K562 (cell line): ENCODE data around the gene TAS1R3. TPM values are rescaled to one million over a fixed set of nuclear protein-coding genes. Genes with fewer than 3 reads are reported as not detected.

Experiments
- DNMT1 ChIP-seq: fragments of 450-650 bp; IDR thresholded peaks from 2 replicates; pipeline ENCODE4 v1.6.1; 2016; ENCODE audit warnings: antibody characterized with exemption, mild to moderate bottlenecking
- IFI16 ChIP-seq: fragments of 250-450 bp; sonication (Bioruptor Pico); IDR thresholded peaks from 2 replicates; pipeline ENCODE4 v2.1.2; 2022; ENCODE audit warnings: mild to moderate bottlenecking, inconsistent platforms
- MYNN ChIP-seq, 2 experiments: sonication (generic); formaldehyde crosslinking in 1 of 2; IDR thresholded peaks; 2 replicates each; pipeline versions ENCODE4 v1.5.0 to v1.6.1; 2016 to 2020; ENCODE audit warnings: antibody characterized with exemption in 1 of 2, missing genetic modification reagents in 1 of 2
- PHB2 ChIP-seq: fragments of 450-650 bp; IDR thresholded peaks from 2 replicates; pipeline ENCODE4 v1.6.1; 2017; ENCODE audit warnings: low read depth
- RBM34 ChIP-seq: fragments of 200-400 bp; formaldehyde crosslinking; IDR thresholded peaks from 2 replicates; pipeline ENCODE4 v1.6.1; 2018; ENCODE audit warnings: low read length, borderline replicate concordance; ENCODE audit not compliant: insufficient read depth
- SIN3B ChIP-seq: fragments of 450-650 bp; IDR thresholded peaks from 2 replicates; pipeline ENCODE4 v1.6.1; 2017; ENCODE audit warnings: low read depth, mild to moderate bottlenecking, moderate library complexity
- TAF15 ChIP-seq: fragments of 200-400 bp; formaldehyde crosslinking; IDR thresholded peaks from 2 replicates; pipeline ENCODE4 v1.6.1; 2017; ENCODE audit warnings: mild to moderate bottlenecking, low read depth, low read length, moderate library complexity
- TCF7L2 ChIP-seq: fragments of 150-350 bp; IDR thresholded peaks from 2 replicates; pipeline ENCODE4 v1.6.1; 2016; ENCODE audit warnings: low read depth, mild to moderate bottlenecking, low read length, moderate library complexity
- YBX1 ChIP-seq: fragments of 450-650 bp; IDR thresholded peaks from 2 replicates; pipeline ENCODE4 v1.7.1; 2016; ENCODE audit warnings: mild to moderate bottlenecking
- ZKSCAN1 ChIP-seq: fragments of 150-350 bp; IDR thresholded peaks from 2 replicates; pipeline ENCODE4 v1.6.1; 2016; ENCODE audit warnings: low read depth, low read length
- ZNF124 ChIP-seq: sonication (generic); formaldehyde crosslinking; IDR thresholded peaks from 2 replicates; pipeline ENCODE4 v1.8.1; 2022; ENCODE audit warnings: missing genetic modification reagents
- polyA plus RNA-seq, 8 experiments: library from polyadenylated mRNA; depleted of rRNA in 4 of 8; stranded (reverse) in 5 of 8; unstranded in 3 of 8; fragments of >200 nt; fragmentation: Nextera tagmentation in 2 of 8; fragmentation: Illumina TruSeq in 1 of 8; extraction: Ambion mirVana in 2 of 8; extraction: Trizol in 1 of 8; gene quantifications; 2 replicates each; pipeline versions ENCODE4 v1.2.1 to v1.2.3, GENCODE V29; 2011 to 2014; ENCODE audit warnings: inconsistent platforms in 1 of 8, missing spikeins in 1 of 8
- total RNA-seq, 7 experiments: library from RNA; depleted of rRNA in 6 of 7; stranded (reverse); fragments of >200 nt in 6 of 7; fragmentation: Illumina TruSeq in 2 of 7; extraction: Trizol in 2 of 7; gene quantifications; 2 replicates each; pipeline versions ENCODE4 v1.2.1 to v1.2.3, GENCODE V29; 2011 to 2021; ENCODE audit warnings: low replicate concordance in 1 of 7
- TF ChIP-seq, protein P1 (sequence below): fragments of 200-600 bp; sonication (generic); IDR thresholded peaks from one replicate; pipeline ENCODE4 v1.6.1; 2012; ENCODE audit warnings: mild to moderate bottlenecking, low read depth, low read length, inconsistent platforms
- TF ChIP-seq, protein P2 (sequence below): fragments of 250-450 bp; sonication (Bioruptor Pico); IDR thresholded peaks from 2 replicates; pipeline ENCODE4 v1.8.0; 2021; ENCODE audit warnings: moderate library complexity, mild to moderate bottlenecking, inconsistent platforms
- TF ChIP-seq, protein P3 (sequence below): fragments of 250-450 bp; sonication (Bioruptor Pico); IDR thresholded peaks from 2 replicates; pipeline ENCODE4 v1.5.0; 2021; ENCODE audit warnings: mild to moderate bottlenecking, borderline replicate concordance

Gene TAS1R3
- total and polyA plus RNA-seq, 9 of the 15 experiments (the other 6 are each of a cell fraction or from before 2014, with no cell fraction given): 0.07 to 0.13 TPM; not detected in 7

DNA sequence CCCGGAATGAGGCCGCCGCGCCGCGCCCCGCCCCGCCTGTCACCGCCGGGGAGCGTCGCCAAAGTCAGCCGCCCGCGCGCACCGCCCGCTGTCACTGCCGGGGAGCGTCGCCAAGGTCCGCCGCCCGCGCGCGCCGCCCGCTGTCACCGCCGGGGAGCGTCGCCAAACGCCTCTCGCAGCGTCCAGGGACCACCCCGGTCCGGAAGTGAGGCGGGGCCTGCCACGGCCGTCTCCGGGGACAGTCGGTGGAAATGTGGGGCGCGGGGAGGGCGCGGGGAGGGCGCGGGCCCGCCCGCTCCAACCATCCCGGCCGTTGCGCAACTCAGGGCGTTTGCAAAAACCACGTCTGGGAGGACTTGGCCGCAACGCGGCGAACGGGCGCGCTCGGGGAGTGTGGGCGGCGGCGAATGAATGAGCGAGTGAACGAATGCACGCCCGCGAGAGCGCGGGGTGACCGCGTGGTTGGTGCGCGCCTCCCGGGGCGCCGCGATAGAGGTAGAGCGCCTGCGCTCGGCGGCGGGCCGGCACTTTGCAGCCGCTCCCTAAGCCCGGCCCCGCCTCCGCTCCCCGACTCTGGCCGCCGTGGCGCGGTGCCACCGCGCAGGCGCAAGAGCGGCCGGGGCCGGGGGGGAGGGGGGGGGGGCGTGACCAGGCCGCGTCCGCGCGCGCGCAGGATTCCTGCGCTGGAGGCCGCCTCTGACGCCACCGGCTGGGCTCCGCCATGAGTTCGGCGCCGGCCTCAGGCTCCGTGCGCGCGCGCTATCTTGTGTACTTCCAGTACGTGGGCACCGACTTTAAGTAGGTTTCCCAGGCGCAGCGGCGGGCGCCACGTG, 22.9 kb upstream of the TAS1R3 start, which contains the start of the genes ACAP3 and PUSL1 (continued):
- TF ChIP-seq, protein P1, sequence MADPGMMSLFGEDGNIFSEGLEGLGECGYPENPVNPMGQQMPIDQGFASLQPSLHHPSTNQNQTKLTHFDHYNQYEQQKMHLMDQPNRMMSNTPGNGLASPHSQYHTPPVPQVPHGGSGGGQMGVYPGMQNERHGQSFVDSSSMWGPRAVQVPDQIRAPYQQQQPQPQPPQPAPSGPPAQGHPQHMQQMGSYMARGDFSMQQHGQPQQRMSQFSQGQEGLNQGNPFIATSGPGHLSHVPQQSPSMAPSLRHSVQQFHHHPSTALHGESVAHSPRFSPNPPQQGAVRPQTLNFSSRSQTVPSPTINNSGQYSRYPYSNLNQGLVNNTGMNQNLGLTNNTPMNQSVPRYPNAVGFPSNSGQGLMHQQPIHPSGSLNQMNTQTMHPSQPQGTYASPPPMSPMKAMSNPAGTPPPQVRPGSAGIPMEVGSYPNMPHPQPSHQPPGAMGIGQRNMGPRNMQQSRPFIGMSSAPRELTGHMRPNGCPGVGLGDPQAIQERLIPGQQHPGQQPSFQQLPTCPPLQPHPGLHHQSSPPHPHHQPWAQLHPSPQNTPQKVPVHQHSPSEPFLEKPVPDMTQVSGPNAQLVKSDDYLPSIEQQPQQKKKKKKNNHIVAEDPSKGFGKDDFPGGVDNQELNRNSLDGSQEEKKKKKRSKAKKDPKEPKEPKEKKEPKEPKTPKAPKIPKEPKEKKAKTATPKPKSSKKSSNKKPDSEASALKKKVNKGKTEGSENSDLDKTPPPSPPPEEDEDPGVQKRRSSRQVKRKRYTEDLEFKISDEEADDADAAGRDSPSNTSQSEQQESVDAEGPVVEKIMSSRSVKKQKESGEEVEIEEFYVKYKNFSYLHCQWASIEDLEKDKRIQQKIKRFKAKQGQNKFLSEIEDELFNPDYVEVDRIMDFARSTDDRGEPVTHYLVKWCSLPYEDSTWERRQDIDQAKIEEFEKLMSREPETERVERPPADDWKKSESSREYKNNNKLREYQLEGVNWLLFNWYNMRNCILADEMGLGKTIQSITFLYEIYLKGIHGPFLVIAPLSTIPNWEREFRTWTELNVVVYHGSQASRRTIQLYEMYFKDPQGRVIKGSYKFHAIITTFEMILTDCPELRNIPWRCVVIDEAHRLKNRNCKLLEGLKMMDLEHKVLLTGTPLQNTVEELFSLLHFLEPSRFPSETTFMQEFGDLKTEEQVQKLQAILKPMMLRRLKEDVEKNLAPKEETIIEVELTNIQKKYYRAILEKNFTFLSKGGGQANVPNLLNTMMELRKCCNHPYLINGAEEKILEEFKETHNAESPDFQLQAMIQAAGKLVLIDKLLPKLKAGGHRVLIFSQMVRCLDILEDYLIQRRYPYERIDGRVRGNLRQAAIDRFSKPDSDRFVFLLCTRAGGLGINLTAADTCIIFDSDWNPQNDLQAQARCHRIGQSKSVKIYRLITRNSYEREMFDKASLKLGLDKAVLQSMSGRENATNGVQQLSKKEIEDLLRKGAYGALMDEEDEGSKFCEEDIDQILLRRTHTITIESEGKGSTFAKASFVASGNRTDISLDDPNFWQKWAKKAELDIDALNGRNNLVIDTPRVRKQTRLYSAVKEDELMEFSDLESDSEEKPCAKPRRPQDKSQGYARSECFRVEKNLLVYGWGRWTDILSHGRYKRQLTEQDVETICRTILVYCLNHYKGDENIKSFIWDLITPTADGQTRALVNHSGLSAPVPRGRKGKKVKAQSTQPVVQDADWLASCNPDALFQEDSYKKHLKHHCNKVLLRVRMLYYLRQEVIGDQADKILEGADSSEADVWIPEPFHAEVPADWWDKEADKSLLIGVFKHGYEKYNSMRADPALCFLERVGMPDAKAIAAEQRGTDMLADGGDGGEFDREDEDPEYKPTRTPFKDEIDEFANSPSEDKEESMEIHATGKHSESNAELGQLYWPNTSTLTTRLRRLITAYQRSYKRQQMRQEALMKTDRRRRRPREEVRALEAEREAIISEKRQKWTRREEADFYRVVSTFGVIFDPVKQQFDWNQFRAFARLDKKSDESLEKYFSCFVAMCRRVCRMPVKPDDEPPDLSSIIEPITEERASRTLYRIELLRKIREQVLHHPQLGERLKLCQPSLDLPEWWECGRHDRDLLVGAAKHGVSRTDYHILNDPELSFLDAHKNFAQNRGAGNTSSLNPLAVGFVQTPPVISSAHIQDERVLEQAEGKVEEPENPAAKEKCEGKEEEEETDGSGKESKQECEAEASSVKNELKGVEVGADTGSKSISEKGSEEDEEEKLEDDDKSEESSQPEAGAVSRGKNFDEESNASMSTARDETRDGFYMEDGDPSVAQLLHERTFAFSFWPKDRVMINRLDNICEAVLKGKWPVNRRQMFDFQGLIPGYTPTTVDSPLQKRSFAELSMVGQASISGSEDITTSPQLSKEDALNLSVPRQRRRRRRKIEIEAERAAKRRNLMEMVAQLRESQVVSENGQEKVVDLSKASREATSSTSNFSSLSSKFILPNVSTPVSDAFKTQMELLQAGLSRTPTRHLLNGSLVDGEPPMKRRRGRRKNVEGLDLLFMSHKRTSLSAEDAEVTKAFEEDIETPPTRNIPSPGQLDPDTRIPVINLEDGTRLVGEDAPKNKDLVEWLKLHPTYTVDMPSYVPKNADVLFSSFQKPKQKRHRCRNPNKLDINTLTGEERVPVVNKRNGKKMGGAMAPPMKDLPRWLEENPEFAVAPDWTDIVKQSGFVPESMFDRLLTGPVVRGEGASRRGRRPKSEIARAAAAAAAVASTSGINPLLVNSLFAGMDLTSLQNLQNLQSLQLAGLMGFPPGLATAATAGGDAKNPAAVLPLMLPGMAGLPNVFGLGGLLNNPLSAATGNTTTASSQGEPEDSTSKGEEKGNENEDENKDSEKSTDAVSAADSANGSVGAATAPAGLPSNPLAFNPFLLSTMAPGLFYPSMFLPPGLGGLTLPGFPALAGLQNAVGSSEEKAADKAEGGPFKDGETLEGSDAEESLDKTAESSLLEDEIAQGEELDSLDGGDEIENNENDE: no peak
- no peak for TF ChIP-seq TAF15
- TF ChIP-seq, protein P2, sequence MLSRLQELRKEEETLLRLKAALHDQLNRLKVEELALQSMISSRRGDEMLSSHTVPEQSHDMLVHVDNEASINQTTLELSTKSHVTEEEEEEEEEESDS (CRISPR knock-in tag): no peak
- no peak for TF ChIP-seq TCF7L2
- no peak for TF ChIP-seq PHB2
- TF ChIP-seq MYNN (IDR thresholded peaks at IDR 0.05): no peak
- TF ChIP-seq MYNN (CRISPR knock-in tag; IDR thresholded peaks at IDR 0.05): no peak
- TF ChIP-seq SIN3B: 0 out of 2 replicates have a peak, but pooled peaks have one; percentile 8
- TF ChIP-seq RBM34: peak; percentile 16; the same call in 1 of the 2 replicates
- TF ChIP-seq YBX1: no peak
- no peak for TF ChIP-seq ZKSCAN1
- TF ChIP-seq DNMT1: no peak
- TF ChIP-seq IFI16 (CRISPR knock-in tag): no peak
- TF ChIP-seq, protein P3, sequence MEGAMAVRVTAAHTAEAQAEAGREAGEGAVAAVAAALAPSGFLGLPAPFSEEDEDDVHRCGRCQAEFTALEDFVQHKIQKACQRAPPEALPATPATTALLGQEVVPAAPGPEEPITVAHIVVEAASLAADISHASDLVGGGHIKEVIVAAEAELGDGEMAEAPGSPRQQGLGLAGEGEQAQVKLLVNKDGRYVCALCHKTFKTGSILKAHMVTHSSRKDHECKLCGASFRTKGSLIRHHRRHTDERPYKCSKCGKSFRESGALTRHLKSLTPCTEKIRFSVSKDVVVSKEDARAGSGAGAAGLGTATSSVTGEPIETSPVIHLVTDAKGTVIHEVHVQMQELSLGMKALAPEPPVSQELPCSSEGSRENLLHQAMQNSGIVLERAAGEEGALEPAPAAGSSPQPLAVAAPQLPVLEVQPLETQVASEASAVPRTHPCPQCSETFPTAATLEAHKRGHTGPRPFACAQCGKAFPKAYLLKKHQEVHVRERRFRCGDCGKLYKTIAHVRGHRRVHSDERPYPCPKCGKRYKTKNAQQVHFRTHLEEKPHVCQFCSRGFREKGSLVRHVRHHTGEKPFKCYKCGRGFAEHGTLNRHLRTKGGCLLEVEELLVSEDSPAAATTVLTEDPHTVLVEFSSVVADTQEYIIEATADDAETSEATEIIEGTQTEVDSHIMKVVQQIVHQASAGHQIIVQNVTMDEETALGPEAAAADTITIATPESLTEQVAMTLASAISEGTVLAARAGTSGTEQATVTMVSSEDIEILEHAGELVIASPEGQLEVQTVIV (CRISPR knock-in tag): no peak
- no peak for TF ChIP-seq ZNF124
